ENCODE measurements around the gene FGD6. TPM values are rescaled to one million over a fixed set of nuclear protein-coding genes. Genes with fewer than 3 reads are reported as not detected.

The FGD6 gene
- total and polyA plus RNA-seq, 2 experiments from 2014 or later = 10.4 to 17.2 TPM

DNA sequence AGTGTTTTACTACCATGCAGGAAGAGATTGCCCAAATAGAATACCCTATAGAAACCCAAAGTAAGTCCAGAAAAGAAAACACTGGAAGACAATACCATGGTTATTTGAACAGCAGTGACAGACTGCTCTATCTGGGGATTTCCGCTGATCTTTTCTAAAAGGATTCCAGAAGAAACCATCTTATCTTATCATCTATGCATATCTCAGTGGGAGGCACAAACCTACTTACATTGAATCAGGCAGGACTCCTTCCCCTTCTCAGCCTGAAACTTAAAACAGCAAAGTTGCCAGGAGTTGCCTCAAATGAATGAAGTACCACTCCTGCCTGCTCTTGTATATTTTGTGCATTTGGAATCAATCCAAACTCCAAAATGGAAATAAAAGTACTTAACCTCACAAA is 87.2 kb downstream of the FGD6 start:
- H3K36me3 ChIP-seq (replicated peaks; ENCODE audit: insufficient read depth, low read depth) = no peaks in the 10 kb centered on the region
- H3K9me3 ChIP-seq (ENCODE audit: low read depth) = no peaks in the 10 kb centered on the region
- TF ChIP-seq, protein P1, sequence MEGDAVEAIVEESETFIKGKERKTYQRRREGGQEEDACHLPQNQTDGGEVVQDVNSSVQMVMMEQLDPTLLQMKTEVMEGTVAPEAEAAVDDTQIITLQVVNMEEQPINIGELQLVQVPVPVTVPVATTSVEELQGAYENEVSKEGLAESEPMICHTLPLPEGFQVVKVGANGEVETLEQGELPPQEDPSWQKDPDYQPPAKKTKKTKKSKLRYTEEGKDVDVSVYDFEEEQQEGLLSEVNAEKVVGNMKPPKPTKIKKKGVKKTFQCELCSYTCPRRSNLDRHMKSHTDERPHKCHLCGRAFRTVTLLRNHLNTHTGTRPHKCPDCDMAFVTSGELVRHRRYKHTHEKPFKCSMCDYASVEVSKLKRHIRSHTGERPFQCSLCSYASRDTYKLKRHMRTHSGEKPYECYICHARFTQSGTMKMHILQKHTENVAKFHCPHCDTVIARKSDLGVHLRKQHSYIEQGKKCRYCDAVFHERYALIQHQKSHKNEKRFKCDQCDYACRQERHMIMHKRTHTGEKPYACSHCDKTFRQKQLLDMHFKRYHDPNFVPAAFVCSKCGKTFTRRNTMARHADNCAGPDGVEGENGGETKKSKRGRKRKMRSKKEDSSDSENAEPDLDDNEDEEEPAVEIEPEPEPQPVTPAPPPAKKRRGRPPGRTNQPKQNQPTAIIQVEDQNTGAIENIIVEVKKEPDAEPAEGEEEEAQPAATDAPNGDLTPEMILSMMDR (IDR thresholded peaks at IDR 0.05; ENCODE audit: poor library complexity) = no peak
- TF ChIP-seq EZH2phosphoT487 (IDR thresholded peaks at IDR 0.05; ENCODE audit: low read depth, severe bottlenecking, unreplicated experiment) = no peak
- no peak for TF ChIP-seq EZH2 (IDR thresholded peaks at IDR 0.05; ENCODE audit: borderline replicate concordance)
- no peaks in the 10 kb centered on the region for H3K9me2 ChIP-seq (replicated peaks; ENCODE audit: insufficient read depth)
- 42% methylated on average over 1 of the region's 1 CpG for WGBS (ENCODE audit: low lambda C conversion rate, missing lambda C conversion rate)
- no peak overlapping the region for H2AFZ ChIP-seq
- no peaks in the 10 kb centered on the region for H3K79me2 ChIP-seq
- H4K20me1 ChIP-seq (ENCODE audit: insufficient read depth, poor library complexity, severe bottlenecking) = no peaks in the 10 kb centered on the region
- no peak overlapping the region for H3K4me3 ChIP-seq
- H3K4me2 ChIP-seq = no peak overlapping the region
- no peak for DNase-seq (ENCODE audit: low spot score)
- H3K4me1 ChIP-seq (ENCODE audit: insufficient read depth) = no peaks in the 10 kb centered on the region
- H3K27me3 ChIP-seq = no peaks in the 10 kb centered on the region
- no peak overlapping the region for H3K27ac ChIP-seq

DNA sequence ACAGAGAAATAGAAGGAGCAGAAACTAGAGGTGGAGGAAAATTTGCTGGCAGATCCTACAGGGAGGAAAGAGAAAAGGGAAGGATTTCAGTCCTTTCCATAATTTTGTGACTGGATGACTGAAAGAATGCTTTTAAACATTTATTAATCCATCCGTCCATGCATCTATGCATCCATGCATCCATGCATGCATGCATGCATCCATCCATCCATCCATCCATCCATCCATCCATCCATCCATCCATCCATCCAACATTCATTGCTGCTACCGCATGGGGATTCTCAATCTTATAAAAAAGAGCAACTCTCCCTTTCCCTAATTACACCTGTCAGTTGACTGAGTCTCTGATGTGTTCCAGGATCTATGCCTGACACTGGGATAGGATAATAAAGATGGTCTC is 88.2 kb downstream of the FGD6 start:
- H3K4me1 ChIP-seq (ENCODE audit: insufficient read depth) = no peaks in the 10 kb centered on the region
- no peak overlapping the region for H3K4me3 ChIP-seq
- 94% methylated on average over 2 of the region's 2 CpGs for WGBS (ENCODE audit: low lambda C conversion rate, missing lambda C conversion rate)
- no peaks in the 10 kb centered on the region for H4K20me1 ChIP-seq (ENCODE audit: insufficient read depth, poor library complexity, severe bottlenecking)
- no peaks in the 10 kb centered on the region for H3K9me3 ChIP-seq (ENCODE audit: low read depth)
- H3K36me3 ChIP-seq (replicated peaks; ENCODE audit: insufficient read depth, low read depth) = no peaks in the 10 kb centered on the region
- DNase-seq (ENCODE audit: low spot score) = no peak
- TF ChIP-seq, protein P1 (IDR thresholded peaks at IDR 0.05; ENCODE audit: poor library complexity) = no peak
- no peak for TF ChIP-seq EZH2 (IDR thresholded peaks at IDR 0.05; ENCODE audit: borderline replicate concordance)
- TF ChIP-seq EZH2phosphoT487 (IDR thresholded peaks at IDR 0.05; ENCODE audit: low read depth, severe bottlenecking, unreplicated experiment) = no peak
- H3K9me2 ChIP-seq (replicated peaks; ENCODE audit: insufficient read depth) = no peaks in the 10 kb centered on the region
- no peak overlapping the region for H2AFZ ChIP-seq
- H3K27ac ChIP-seq = no peak overlapping the region
- H3K4me2 ChIP-seq = no peak overlapping the region
- no peaks in the 10 kb centered on the region for H3K27me3 ChIP-seq
- H3K79me2 ChIP-seq = no peaks in the 10 kb centered on the region

DNA sequence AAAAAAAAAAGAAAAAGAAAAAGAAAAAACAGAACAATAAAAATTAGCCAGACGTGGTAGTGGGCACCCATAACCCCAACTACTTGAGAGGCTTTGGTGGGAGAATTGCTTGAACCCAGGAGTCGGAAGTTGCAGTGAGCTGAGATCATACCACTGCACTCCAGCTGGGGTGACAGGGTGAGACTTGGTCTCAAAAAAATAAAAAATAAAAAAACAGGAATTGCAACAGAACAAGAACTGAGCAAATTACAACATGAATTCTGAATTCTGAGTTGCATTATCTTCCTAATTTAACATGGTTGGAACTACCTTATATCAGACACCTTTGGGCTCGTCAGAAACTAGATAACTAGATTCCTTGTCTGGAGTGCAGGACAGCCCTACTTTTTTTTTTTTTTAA is 90.5 kb downstream of the FGD6 start:
- Histone ChIP-seq H3K4me3 (no peak overlapping the region), H2AFZ (no peak overlapping the region), H3K9me3 (ENCODE audit: low read depth) (no peaks in the 10 kb centered on the region), H3K4me2 (no peak overlapping the region), H4K20me1 (ENCODE audit: insufficient read depth, poor library complexity, severe bottlenecking) (no peaks in the 10 kb centered on the region), H3K27ac (no peak overlapping the region), H3K9me2 (replicated peaks; ENCODE audit: insufficient read depth) (no peaks in the 10 kb centered on the region), H3K36me3 (replicated peaks; ENCODE audit: insufficient read depth, low read depth) (no peaks in the 10 kb centered on the region), H3K79me2 (no peaks in the 10 kb centered on the region), H3K4me1 (ENCODE audit: insufficient read depth) (no peaks in the 10 kb centered on the region), H3K27me3 (no peaks in the 10 kb centered on the region)
- no peak for DNase-seq (ENCODE audit: low spot score)
- WGBS (ENCODE audit: low lambda C conversion rate, missing lambda C conversion rate) = 97% methylated on average over 3 of the region's 3 CpGs
- TF ChIP-seq EZH2phosphoT487 (IDR thresholded peaks at IDR 0.05; ENCODE audit: low read depth, severe bottlenecking, unreplicated experiment) (no peak), EZH2 (IDR thresholded peaks at IDR 0.05; ENCODE audit: borderline replicate concordance) (no peak)
- TF ChIP-seq, protein P1 (IDR thresholded peaks at IDR 0.05; ENCODE audit: poor library complexity) = no peak

DNA sequence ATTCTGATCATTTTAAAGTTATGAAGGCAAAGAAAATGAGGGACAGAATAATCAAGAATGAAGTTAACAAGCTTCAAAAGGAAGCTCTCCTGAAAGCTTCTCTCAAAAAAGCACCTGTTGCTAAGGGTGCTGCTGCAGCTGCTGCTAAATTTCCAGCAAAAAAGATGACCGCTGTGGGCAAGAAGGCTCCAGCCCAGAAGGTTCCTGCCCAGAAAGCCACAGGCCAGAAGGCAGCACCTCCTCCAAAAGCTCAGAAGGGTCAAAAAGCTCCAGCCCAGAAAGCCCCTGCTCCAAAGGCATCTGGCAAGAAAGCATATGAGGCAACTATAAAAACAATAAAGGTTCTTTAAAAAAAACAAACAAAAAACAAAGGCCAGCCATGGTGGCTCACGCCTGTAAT is 91.2 kb downstream of the FGD6 start:
- 96% methylated on average over 2 of the region's 2 CpGs for WGBS (ENCODE audit: low lambda C conversion rate, missing lambda C conversion rate)
- H4K20me1 ChIP-seq (ENCODE audit: insufficient read depth, poor library complexity, severe bottlenecking) = no peaks in the 10 kb centered on the region
- H3K9me2 ChIP-seq (replicated peaks; ENCODE audit: insufficient read depth) = no peaks in the 10 kb centered on the region
- no peak for DNase-seq (ENCODE audit: low spot score)
- H3K9me3 ChIP-seq (ENCODE audit: low read depth) = no peaks in the 10 kb centered on the region
- TF ChIP-seq, protein P1 (IDR thresholded peaks at IDR 0.05; ENCODE audit: poor library complexity) = no peak
- no peak for TF ChIP-seq EZH2phosphoT487 (IDR thresholded peaks at IDR 0.05; ENCODE audit: low read depth, severe bottlenecking, unreplicated experiment)
- no peak for TF ChIP-seq EZH2 (IDR thresholded peaks at IDR 0.05; ENCODE audit: borderline replicate concordance)
- no peaks in the 10 kb centered on the region for H3K36me3 ChIP-seq (replicated peaks; ENCODE audit: insufficient read depth, low read depth)
- H3K79me2 ChIP-seq = no peaks in the 10 kb centered on the region
- H3K27ac ChIP-seq = no peak overlapping the region
- H2AFZ ChIP-seq = no peak overlapping the region
- H3K4me3 ChIP-seq = no peak overlapping the region
- no peaks in the 10 kb centered on the region for H3K27me3 ChIP-seq
- no peak overlapping the region for H3K4me2 ChIP-seq
- H3K4me1 ChIP-seq (ENCODE audit: insufficient read depth) = no peaks in the 10 kb centered on the region
